ENCODE data around the gene FAM221B.

FAM221B gene

DNA sequence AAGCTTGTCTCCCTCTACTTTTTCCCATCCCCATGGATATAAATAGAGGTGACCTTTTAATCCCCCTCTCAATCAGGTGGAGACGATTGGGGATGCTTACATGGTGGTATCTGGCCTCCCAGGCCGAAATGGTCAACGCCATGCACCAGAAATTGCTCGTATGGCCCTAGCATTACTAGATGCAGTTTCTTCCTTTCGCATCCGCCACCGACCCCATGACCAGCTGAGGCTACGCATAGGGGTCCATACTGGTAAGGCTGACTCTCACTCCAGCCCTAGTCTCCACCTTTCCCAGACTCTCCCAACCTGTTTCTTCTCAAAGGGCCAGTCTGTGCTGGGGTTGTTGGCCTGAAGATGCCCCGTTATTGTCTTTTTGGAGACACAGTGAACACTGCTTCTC, 20.1 kb downstream of the FAM221B start:
- peaks cover 3% of the 10 kb centered on the region for H3K36me3 ChIP-seq (replicated peaks)
- no peak overlapping the region for H3K4me3 ChIP-seq (ENCODE audit: low read depth, low read length)
- no peaks in the 10 kb centered on the region for H3K27me3 ChIP-seq (replicated peaks)
- in situ Hi-C loops (cut with HindIII; ENCODE audit: low pct_ligation_motif_present, low sequenced_read_pairs): no loop called here
- TF ChIP-seq, protein P1, sequence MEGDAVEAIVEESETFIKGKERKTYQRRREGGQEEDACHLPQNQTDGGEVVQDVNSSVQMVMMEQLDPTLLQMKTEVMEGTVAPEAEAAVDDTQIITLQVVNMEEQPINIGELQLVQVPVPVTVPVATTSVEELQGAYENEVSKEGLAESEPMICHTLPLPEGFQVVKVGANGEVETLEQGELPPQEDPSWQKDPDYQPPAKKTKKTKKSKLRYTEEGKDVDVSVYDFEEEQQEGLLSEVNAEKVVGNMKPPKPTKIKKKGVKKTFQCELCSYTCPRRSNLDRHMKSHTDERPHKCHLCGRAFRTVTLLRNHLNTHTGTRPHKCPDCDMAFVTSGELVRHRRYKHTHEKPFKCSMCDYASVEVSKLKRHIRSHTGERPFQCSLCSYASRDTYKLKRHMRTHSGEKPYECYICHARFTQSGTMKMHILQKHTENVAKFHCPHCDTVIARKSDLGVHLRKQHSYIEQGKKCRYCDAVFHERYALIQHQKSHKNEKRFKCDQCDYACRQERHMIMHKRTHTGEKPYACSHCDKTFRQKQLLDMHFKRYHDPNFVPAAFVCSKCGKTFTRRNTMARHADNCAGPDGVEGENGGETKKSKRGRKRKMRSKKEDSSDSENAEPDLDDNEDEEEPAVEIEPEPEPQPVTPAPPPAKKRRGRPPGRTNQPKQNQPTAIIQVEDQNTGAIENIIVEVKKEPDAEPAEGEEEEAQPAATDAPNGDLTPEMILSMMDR (IDR thresholded peaks at IDR 0.05; ENCODE audit: low read depth, low read length, missing control alignments): no peak
- H3K27ac ChIP-seq: no peak overlapping the region
- no peak for DNase-seq

DNA sequence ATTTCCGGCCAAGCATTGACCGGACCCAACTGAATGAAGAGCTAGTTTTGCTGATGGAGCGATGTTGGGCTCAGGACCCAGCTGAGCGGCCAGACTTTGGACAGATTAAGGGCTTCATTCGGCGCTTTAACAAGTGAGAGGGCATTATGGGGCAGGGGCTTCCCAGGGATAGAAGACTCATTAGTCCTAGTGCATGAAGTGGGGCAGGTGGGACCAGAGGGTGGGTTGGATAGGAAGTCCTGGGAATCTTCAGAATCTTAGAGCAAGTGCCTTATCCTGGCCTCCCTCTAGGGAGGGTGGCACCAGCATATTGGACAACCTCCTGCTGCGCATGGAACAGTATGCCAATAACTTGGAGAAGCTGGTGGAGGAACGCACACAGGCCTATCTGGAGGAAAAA, 22.4 kb downstream of the FAM221B start:
- in situ Hi-C loops (cut with HindIII; ENCODE audit: low pct_ligation_motif_present, low sequenced_read_pairs): no loop called here
- no peak for DNase-seq
- H3K4me3 ChIP-seq (ENCODE audit: low read depth, low read length): no peak overlapping the region
- H3K27me3 ChIP-seq (replicated peaks): no peaks in the 10 kb centered on the region
- TF ChIP-seq, protein P1 (IDR thresholded peaks at IDR 0.05; ENCODE audit: low read depth, low read length, missing control alignments): no peak
- H3K36me3 ChIP-seq (replicated peaks): peaks cover 5% of the 10 kb centered on the region
- H3K27ac ChIP-seq: no peak overlapping the region

DNA sequence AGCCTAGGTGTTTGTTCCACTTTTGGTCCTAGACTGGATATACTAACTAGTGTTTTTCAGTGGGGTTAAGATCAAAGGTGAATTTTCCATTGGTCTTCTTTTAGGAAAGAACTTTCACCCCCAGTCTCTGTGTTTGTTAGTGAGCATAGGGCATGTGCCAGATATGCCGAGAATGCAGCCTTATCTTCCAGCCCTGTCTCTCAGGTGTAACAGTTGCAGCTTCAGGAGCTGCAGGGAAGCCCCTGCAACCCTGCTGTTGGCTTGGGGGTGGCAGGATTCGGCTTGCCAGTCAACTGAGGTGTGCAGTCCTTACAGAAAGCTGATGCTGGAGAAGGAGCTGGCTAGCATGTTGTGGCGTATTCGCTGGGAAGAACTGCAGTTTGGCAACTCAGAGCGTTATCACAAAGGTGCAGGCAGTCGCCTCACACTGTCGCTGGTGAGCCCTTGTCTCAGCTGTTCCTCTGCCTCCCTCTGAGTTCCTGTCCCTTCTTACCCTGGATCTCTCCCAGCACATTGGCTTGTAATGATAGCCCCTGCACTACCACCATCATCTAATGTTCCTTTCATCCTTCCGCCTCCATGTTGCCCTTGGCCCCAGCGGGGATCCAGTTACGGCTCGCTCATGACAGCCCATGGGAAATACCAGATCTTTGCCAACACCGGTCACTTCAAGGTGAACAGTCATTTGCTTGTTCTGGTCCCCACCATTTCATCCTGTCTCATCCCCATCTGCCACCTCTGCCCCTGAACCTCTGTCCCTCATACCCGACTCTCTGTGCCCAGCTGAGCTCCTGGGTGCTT, 27.0 kb downstream of the FAM221B start:
- Histone ChIP-seq H3K27ac (no peak overlapping the region), H3K4me3 (ENCODE audit: low read depth, low read length) (no peak overlapping the region), H3K36me3 (replicated peaks) (peaks cover 5% of the 10 kb centered on the region), H3K27me3 (replicated peaks) (no peaks in the 10 kb centered on the region)
- TF ChIP-seq, protein P1 (IDR thresholded peaks at IDR 0.05; ENCODE audit: low read depth, low read length, missing control alignments): no peak
- DNase-seq: no peak
- in situ Hi-C loops (cut with HindIII; ENCODE audit: low pct_ligation_motif_present, low sequenced_read_pairs): no loop called here

DNA sequence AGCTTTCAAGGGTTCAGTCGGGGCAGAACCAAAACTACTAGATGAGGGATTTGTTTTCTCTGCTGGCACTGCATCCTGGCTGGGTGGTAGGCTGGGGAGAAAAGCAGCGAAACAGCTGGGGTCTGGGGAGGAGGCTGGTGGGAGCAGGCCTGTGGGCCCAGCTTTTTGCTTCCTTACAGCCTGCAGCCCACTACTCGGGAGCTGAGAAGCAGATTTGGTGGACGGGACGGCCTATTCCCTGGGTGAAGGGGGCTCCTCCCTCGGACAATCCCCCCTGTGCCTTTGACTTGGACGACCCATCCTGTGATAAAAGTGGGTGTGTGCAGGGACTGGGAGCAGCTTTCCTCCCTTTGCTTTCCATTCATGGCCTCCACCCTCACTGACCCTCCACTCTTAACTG, 28.0 kb downstream of the FAM221B start:
- Histone ChIP-seq H3K36me3 (replicated peaks) (peaks cover 2% of the 10 kb centered on the region), H3K4me3 (ENCODE audit: low read depth, low read length) (no peak overlapping the region), H3K27ac (no peak overlapping the region), H3K27me3 (replicated peaks) (no peaks in the 10 kb centered on the region)
- TF ChIP-seq, protein P1 (IDR thresholded peaks at IDR 0.05; ENCODE audit: low read depth, low read length, missing control alignments): no peak
- DNase-seq: no peak
- in situ Hi-C loops (cut with HindIII; ENCODE audit: low pct_ligation_motif_present, low sequenced_read_pairs): no loop called here

DNA sequence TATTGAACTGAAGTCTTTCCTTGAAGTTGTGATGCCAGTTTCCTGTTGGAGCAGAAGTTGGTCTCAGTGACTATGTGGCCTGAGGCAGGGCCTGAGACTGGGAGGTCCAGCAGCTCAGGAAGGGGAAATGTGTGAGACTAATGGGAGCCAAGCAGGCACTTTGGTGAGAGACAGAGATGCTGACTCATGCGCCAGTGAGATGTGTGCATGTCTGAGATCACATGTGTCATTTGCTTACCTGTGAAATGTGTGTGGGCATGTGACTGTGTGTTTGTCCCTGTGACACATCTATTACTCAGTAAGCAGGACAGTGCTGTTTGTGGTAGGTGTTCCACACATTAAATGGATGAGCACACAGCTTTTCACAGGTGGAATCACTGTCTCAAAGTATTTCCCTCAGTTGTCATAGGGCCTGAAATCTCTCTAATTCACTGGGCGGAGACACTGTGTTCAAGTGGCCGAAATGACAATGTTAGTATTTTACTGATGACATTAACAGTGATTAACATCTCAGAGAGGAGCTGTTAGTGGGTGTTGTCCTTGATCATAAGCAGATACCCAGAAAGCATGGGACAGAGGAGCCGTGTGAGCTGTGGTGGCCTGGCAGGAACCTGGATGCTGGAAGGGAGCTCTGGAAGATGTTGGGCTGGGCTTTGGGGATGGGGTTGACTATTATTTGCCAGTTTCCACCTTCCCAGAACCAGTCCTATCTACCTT, 29.7 kb downstream of the FAM221B start:
- TF ChIP-seq, protein P1 (IDR thresholded peaks at IDR 0.05; ENCODE audit: low read depth, low read length, missing control alignments): no peak
- Histone ChIP-seq H3K36me3 (replicated peaks) (peaks cover 2% of the 10 kb centered on the region), H3K4me3 (ENCODE audit: low read depth, low read length) (no peak overlapping the region), H3K27ac (no peak overlapping the region), H3K27me3 (replicated peaks) (no peaks in the 10 kb centered on the region)
- peak; percentile 31 for DNase-seq
- in situ Hi-C loops (cut with HindIII; ENCODE audit: low pct_ligation_motif_present, low sequenced_read_pairs): no loop called here

Measured in brain microvascular endothelial cell (primary cell).